Skeletal muscle satellite cell (primary cell): Measurements from ENCODE around the gene RACGAP1.
A peak's percentile ranks its signal among the peaks of the same experiment; 100 is the strongest.

Experiments used
- H3K27me3 ChIP-seq: 2 replicates; pipeline ENCODE4 v1.7.0; 2013; ENCODE audit warnings: low read length; ENCODE audit not compliant: control insufficient read depth, insufficient read depth
- H3K36me3 ChIP-seq: 2 replicates; pipeline ENCODE4 v1.7.0; 2013; ENCODE audit warnings: mild to moderate bottlenecking, control low read depth, low read length; ENCODE audit not compliant: insufficient read depth
- H3K4me1 ChIP-seq: 2 replicates; pipeline ENCODE4 v1.7.0; 2013; ENCODE audit warnings: low read length; ENCODE audit not compliant: control insufficient read depth, insufficient read depth
- H3K4me2 ChIP-seq: 2 replicates; pipeline ENCODE4 v1.7.0; 2013; ENCODE audit warnings: mild to moderate bottlenecking, low read length
- H3K4me3 ChIP-seq: 2 replicates; pipeline ENCODE4 v1.7.0; 2013; ENCODE audit warnings: low read length
- H3K9ac ChIP-seq: 2 replicates; pipeline ENCODE4 v1.7.0; 2013; ENCODE audit warnings: mild to moderate bottlenecking, low read depth, low read length, moderate library complexity
- H3K9me3 ChIP-seq: replicated peaks from 2 replicates; pipeline ENCODE4 v1.7.0; 2013; ENCODE audit warnings: mild to moderate bottlenecking, control low read depth, low read length

The RACGAP1 gene

GRCh38 chr12:50021031-50021430, 4.3 kb downstream of the RACGAP1 start:
- Histone ChIP-seq H3K9me3 (no peaks in the 10 kb centered on the region), H3K36me3 (no peaks in the 10 kb centered on the region), H3K4me1 (peaks cover 42% of the 10 kb centered on the region), H3K4me2 (peak overlapping the region; percentile 72), H3K4me3 (peak overlapping the region; percentile 17), H3K27me3 (no peaks in the 10 kb centered on the region), H3K9ac (peak overlapping the region; percentile 9)

- H3K36me3 ChIP-seq, result peaks cover 3% of the 10 kb centered on the region
- no peak overlapping the region for H3K4me2 ChIP-seq
- H3K4me3 ChIP-seq, result no peak overlapping the region
- peaks cover 37% of the 10 kb centered on the region for H3K4me1 ChIP-seq
- H3K27me3 ChIP-seq, result no peaks in the 10 kb centered on the region
- H3K9ac ChIP-seq, result no peak overlapping the region
- H3K9me3 ChIP-seq, result no peaks in the 10 kb centered on the region
Measured at GRCh38 chr12:50019524-50019923, 5.8 kb downstream of the RACGAP1 start.

- no peaks in the 10 kb centered on the region for H3K27me3 ChIP-seq
Measured at GRCh38 chr12:50018968-50019367, 6.3 kb downstream of the RACGAP1 start.

GRCh38 chr12:50018154-50018553, 7.1 kb downstream of the RACGAP1 start:
- Histone ChIP-seq H3K36me3 (peaks cover 8% of the 10 kb centered on the region), H3K27me3 (no peaks in the 10 kb centered on the region), H3K4me1 (peaks cover 32% of the 10 kb centered on the region), H3K9ac (peak overlapping the region; percentile 59), H3K9me3 (no peaks in the 10 kb centered on the region), H3K4me3 (no peak overlapping the region), H3K4me2 (peak overlapping the region; percentile 81)

More at GRCh38 chr12:50018968-50019367, 6.3 kb downstream of the RACGAP1 start:
- peaks cover 32% of the 10 kb centered on the region for H3K4me1 ChIP-seq
- H3K9ac ChIP-seq, result no peak overlapping the region
- H3K9me3 ChIP-seq, result no peaks in the 10 kb centered on the region
- H3K4me2 ChIP-seq, result no peak overlapping the region
- H3K4me3 ChIP-seq, result no peak overlapping the region
- peaks cover 4% of the 10 kb centered on the region for H3K36me3 ChIP-seq

GRCh38 chr12:50017641-50018040, 7.7 kb downstream of the RACGAP1 start:
- Histone ChIP-seq H3K9ac (peak overlapping the region; percentile 59), H3K27me3 (no peaks in the 10 kb centered on the region), H3K9me3 (no peaks in the 10 kb centered on the region), H3K4me2 (peak overlapping the region; percentile 81), H3K4me3 (no peak overlapping the region), H3K4me1 (peaks cover 32% of the 10 kb centered on the region), H3K36me3 (peaks cover 8% of the 10 kb centered on the region)

GRCh38 chr12:50016501-50017475, 8.5 kb downstream of the RACGAP1 start:
- peak overlapping the region; percentile 59 for H3K9ac ChIP-seq

GRCh38 chr12:50014342-50014741, 11.0 kb downstream of the RACGAP1 start:
- H3K9ac ChIP-seq, result no peak overlapping the region
- H3K9me3 ChIP-seq, result no peaks in the 10 kb centered on the region
- H3K27me3 ChIP-seq, result no peaks in the 10 kb centered on the region
- peaks cover 20% of the 10 kb centered on the region for H3K4me1 ChIP-seq
- H3K4me3 ChIP-seq, result no peak overlapping the region
- H3K36me3 ChIP-seq, result peaks cover 11% of the 10 kb centered on the region
- H3K4me2 ChIP-seq, result no peak overlapping the region

More at GRCh38 chr12:50016501-50017475, 8.5 kb downstream of the RACGAP1 start:
- H3K36me3 ChIP-seq, result peaks cover 8% of the 10 kb centered on the region
- H3K9me3 ChIP-seq, result no peaks in the 10 kb centered on the region
- peak overlapping the region; percentile 52 for H3K4me3 ChIP-seq
- peak overlapping the region; percentile 81 for H3K4me2 ChIP-seq
- no peaks in the 10 kb centered on the region for H3K27me3 ChIP-seq
- peaks cover 32% of the 10 kb centered on the region for H3K4me1 ChIP-seq

- H3K4me2 ChIP-seq, result no peak overlapping the region
- no peak overlapping the region for H3K9ac ChIP-seq
- H3K4me3 ChIP-seq, result no peak overlapping the region
- peaks cover 20% of the 10 kb centered on the region for H3K4me1 ChIP-seq
- H3K9me3 ChIP-seq, result no peaks in the 10 kb centered on the region
- peaks cover 11% of the 10 kb centered on the region for H3K36me3 ChIP-seq
- H3K27me3 ChIP-seq, result no peaks in the 10 kb centered on the region
Measured at GRCh38 chr12:50013361-50014147, 11.7 kb downstream of the RACGAP1 start.

GRCh38 chr12:50006754-50007442, 18.4 kb downstream of the RACGAP1 start:
- Histone ChIP-seq H3K4me1 (peaks cover 11% of the 10 kb centered on the region), H3K4me2 (no peak overlapping the region), H3K36me3 (peaks cover 22% of the 10 kb centered on the region), H3K9me3 (no peaks in the 10 kb centered on the region), H3K9ac (no peak overlapping the region), H3K27me3 (no peaks in the 10 kb centered on the region), H3K4me3 (no peak overlapping the region)

- peaks cover 11% of the 10 kb centered on the region for H3K4me1 ChIP-seq
Measured at GRCh38 chr12:50006280-50006679, 19.0 kb downstream of the RACGAP1 start.

GRCh38 chr12:50005175-50005574, 20.1 kb downstream of the RACGAP1 start:
- Histone ChIP-seq H3K4me3 (no peak overlapping the region), H3K27me3 (no peaks in the 10 kb centered on the region), H3K4me2 (no peak overlapping the region), H3K9me3 (no peaks in the 10 kb centered on the region), H3K36me3 (peaks cover 37% of the 10 kb centered on the region), H3K9ac (no peak overlapping the region), H3K4me1 (peaks cover 11% of the 10 kb centered on the region)

More at GRCh38 chr12:50006280-50006679, 19.0 kb downstream of the RACGAP1 start:
- H3K9me3 ChIP-seq, result no peaks in the 10 kb centered on the region
- no peak overlapping the region for H3K4me2 ChIP-seq
- H3K4me3 ChIP-seq, result no peak overlapping the region
- H3K36me3 ChIP-seq, result peaks cover 28% of the 10 kb centered on the region
- H3K9ac ChIP-seq, result no peak overlapping the region
- no peaks in the 10 kb centered on the region for H3K27me3 ChIP-seq
